ENCODE measurements around the gene UBE2R2. TPM values are rescaled to one million over a fixed set of nuclear protein-coding genes. Genes with fewer than 3 reads are reported as not detected.

The UBE2R2 gene
- total and polyA plus RNA-seq, 10 of the 15 experiments (the other 5 are each of a cell fraction or from before 2014, with no cell fraction given), result 7.2 to 32.8 (median 17.2) TPM

DNA sequence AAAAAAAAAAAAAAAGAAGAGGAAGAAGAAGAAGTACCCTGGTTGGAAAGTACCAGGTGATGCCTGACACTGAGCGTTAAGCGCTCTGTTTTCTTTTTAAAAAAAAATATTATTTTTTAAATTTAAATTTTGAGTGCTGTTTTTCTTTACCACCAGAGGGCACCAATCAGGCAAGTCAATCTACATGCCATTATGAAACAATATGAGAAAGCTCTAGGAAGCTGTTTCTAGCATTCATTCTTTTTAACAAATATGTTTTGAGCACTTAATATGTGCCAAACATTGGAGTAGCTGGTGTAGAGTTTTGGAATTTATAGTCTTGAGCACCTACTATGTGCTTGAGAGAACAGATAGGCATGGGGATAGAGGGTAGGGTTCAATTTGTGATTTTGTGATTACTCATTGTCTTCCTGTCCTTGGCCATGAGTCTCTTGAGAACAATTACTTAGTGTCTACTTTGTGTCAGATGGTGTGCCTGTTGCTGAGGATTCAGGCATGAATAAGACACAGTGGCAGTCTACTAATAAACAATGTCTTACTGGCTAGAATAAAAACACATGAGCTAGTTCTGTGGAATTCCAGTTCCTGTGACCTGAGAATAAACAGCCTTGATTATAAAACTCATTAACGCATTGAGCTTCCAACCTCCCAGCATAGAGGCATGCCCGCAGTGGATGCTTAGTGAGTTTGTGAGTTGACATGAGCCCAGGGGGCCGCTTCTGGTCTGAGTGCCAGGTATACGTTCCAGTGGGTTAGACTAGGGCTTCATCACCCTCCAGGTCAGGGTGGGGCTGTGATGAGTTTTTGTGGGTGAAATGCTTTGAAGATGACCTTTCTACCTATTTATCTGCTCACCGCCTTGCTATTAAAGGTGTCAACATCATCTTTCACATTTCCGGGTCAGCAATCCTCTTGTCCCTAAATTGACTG lies 3.0 kb upstream of the UBE2R2 start (continued):
- TF ChIP-seq ZNF687 (IDR thresholded peaks at IDR 0.05) (no peak), TAF1 (IDR thresholded peaks at IDR 0.05; ENCODE audit: borderline replicate concordance, low read depth, low read length) (no peak), HCFC1 (IDR thresholded peaks at IDR 0.05; ENCODE audit: low read length) (no peak), REST (IDR thresholded peaks at IDR 0.05; ENCODE audit: low read depth, low read length) (no peak), SMC3 (IDR thresholded peaks at IDR 0.05; ENCODE audit: borderline replicate concordance, low read length) (peak; percentile 72; the same call in 1 of the 2 replicates), TCF3 (IDR thresholded peaks at IDR 0.05; ENCODE audit: borderline replicate concordance, insufficient read depth, low read depth, low read length) (no peak), ZNF217 (IDR thresholded peaks at IDR 0.05) (0 out of 2 replicates have a peak, but pooled peaks have one; percentile 22), NR2C1 (IDR thresholded peaks at IDR 0.05) (no peak), NR2F1 (conservative IDR thresholded peaks at IDR 0.05) (no peak), WRNIP1 (IDR thresholded peaks at IDR 0.05; ENCODE audit: borderline replicate concordance, low read depth, low read length) (no peak), GATAD2B (conservative IDR thresholded peaks at IDR 0.05; ENCODE audit: low read depth) (no peak), SKIL (IDR thresholded peaks at IDR 0.05; ENCODE audit: low read depth, poor library complexity, severe bottlenecking) (peak; percentile 58), ETV6 (conservative IDR thresholded peaks at IDR 0.05 in 1 of 2, IDR thresholded peaks at IDR 0.05 in 1 of 2; ENCODE audit: borderline replicate concordance in 1 of 2, low read depth in 1 of 2) (no peak), RB1 (IDR thresholded peaks at IDR 0.05; ENCODE audit: borderline replicate concordance) (no peak)
- TF ChIP-seq, protein P1, sequence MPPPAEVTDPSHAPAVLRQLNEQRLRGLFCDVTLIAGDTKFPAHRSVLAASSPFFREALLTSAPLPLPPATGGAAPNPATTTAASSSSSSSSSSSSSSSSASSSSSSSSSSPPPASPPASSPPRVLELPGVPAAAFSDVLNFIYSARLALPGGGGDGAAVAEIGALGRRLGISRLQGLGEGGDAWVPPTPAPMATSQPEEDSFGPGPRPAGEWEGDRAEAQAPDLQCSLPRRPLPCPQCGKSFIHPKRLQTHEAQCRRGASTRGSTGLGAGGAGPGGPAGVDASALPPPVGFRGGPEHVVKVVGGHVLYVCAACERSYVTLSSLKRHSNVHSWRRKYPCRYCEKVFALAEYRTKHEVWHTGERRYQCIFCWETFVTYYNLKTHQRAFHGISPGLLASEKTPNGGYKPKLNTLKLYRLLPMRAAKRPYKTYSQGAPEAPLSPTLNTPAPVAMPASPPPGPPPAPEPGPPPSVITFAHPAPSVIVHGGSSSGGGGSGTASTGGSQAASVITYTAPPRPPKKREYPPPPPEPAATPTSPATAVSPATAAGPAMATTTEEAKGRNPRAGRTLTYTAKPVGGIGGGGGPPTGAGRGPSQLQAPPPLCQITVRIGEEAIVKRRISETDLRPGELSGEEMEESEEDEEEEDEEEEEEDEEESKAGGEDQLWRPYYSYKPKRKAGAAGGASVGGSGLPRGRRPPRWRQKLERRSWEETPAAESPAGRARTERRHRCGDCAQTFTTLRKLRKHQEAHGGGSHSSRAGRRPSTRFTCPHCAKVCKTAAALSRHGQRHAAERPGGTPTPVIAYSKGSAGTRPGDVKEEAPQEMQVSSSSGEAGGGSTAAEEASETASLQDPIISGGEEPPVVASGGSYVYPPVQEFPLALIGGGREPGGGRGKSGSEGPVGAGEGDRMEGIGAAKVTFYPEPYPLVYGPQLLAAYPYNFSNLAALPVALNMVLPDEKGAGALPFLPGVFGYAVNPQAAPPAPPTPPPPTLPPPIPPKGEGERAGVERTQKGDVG (CRISPR knock-in tag; IDR thresholded peaks at IDR 0.05), result no peak

All from GM12878 (cell line).